HepG2 (cell line): ENCODE results near the gene LAMC3. TPM values are rescaled to one million over a fixed set of nuclear protein-coding genes. Genes with fewer than 3 reads are reported as not detected.

Experiments used
- ARHGAP35 ChIP-seq: sonication (generic); formaldehyde crosslinking; IDR thresholded peaks from 2 replicates; pipeline ENCODE4 v1.9.0; 2022; ENCODE audit warnings: mild to moderate bottlenecking, inconsistent platforms, moderate library complexity, missing genetic modification reagents, borderline replicate concordance
- FOXM1 ChIP-seq: sonication (generic); formaldehyde crosslinking; IDR thresholded peaks from 2 replicates; pipeline ENCODE4 v1.5.0; 2020; ENCODE audit warnings: missing genetic modification reagents
- GABPB1 ChIP-seq: IDR thresholded peaks from 2 replicates; pipeline ENCODE4 v1.6.1; 2016; ENCODE audit warnings: mild to moderate bottlenecking, missing genetic modification reagents, moderate library complexity, missing compliant biosample characterization
- ISX ChIP-seq: sonication (generic); formaldehyde crosslinking; conservative IDR thresholded peaks from 2 replicates; pipeline ENCODE4 v1.5.0; 2020; ENCODE audit warnings: missing genetic modification reagents
- MED13 ChIP-seq: sonication (generic); formaldehyde crosslinking; IDR thresholded peaks from 2 replicates; pipeline ENCODE4 v1.5.0; 2020; ENCODE audit warnings: missing genetic modification reagents
- MXI1 ChIP-seq: IDR thresholded peaks from 3 replicates; pipeline ENCODE4 v1.6.1; 2012; ENCODE audit warnings: low read depth, low read length, inconsistent platforms, borderline replicate concordance
- PHF20 ChIP-seq: sonication (generic); formaldehyde crosslinking; IDR thresholded peaks from 2 replicates; pipeline ENCODE4 v1.5.0; 2020; ENCODE audit warnings: mild to moderate bottlenecking, missing genetic modification reagents
- PLRG1 ChIP-seq: fragments of 450-650 bp; conservative IDR thresholded peaks from 2 replicates; pipeline ENCODE4 v1.6.1; 2016
- RBAK ChIP-seq: sonication (generic); formaldehyde crosslinking; IDR thresholded peaks from 2 replicates; pipeline ENCODE4 v1.5.1; 2020; ENCODE audit warnings: mild to moderate bottlenecking, missing genetic modification reagents
- RORA ChIP-seq: sonication (generic); formaldehyde crosslinking; IDR thresholded peaks from 2 replicates; pipeline ENCODE4 v1.5.0; 2020; ENCODE audit warnings: mild to moderate bottlenecking, missing genetic modification reagents, moderate library complexity
- STAG1 ChIP-seq: sonication (generic); formaldehyde crosslinking; IDR thresholded peaks from 2 replicates; pipeline ENCODE4 v1.4.0; 2020; ENCODE audit warnings: missing genetic modification reagents
- ZMAT3 ChIP-seq: sonication (generic); formaldehyde crosslinking; conservative IDR thresholded peaks from 2 replicates; pipeline ENCODE4 v1.7.0; 2021; ENCODE audit warnings: missing genetic modification reagents
- ZNF124 ChIP-seq: sonication (generic); formaldehyde crosslinking; IDR thresholded peaks from 2 replicates; pipeline ENCODE4 v1.4.0; 2020; ENCODE audit warnings: missing genetic modification reagents
- ZNF251 ChIP-seq: sonication (generic); formaldehyde crosslinking; IDR thresholded peaks from 2 replicates; pipeline ENCODE4 v1.9.0; 2021; ENCODE audit warnings: mild to moderate bottlenecking, missing genetic modification reagents
- ZNF44 ChIP-seq: sonication (generic); formaldehyde crosslinking; IDR thresholded peaks from 2 replicates; pipeline ENCODE4 v1.5.1; 2020; ENCODE audit warnings: mild to moderate bottlenecking, missing genetic modification reagents
- ZNF451 ChIP-seq: sonication (generic); formaldehyde crosslinking; IDR thresholded peaks from 2 replicates; pipeline ENCODE4 v1.5.0; 2020; ENCODE audit warnings: mild to moderate bottlenecking, missing genetic modification reagents
- ZNF761 ChIP-seq: sonication (generic); formaldehyde crosslinking; conservative IDR thresholded peaks from 2 replicates; pipeline ENCODE4 v1.4.0; 2020; ENCODE audit warnings: mild to moderate bottlenecking, missing genetic modification reagents
- ZNF780A ChIP-seq: sonication (generic); formaldehyde crosslinking; IDR thresholded peaks from 2 replicates; pipeline ENCODE4 v1.8.0; 2022; ENCODE audit warnings: mild to moderate bottlenecking, missing genetic modification reagents, moderate library complexity
- ZNF790 ChIP-seq: sonication (generic); formaldehyde crosslinking; IDR thresholded peaks from 2 replicates; pipeline ENCODE4 v1.8.0; 2022; ENCODE audit warnings: missing genetic modification reagents, mild to moderate bottlenecking, borderline replicate concordance
- ZNF839 ChIP-seq: sonication (generic); formaldehyde crosslinking; IDR thresholded peaks from 2 replicates; pipeline ENCODE4 v1.4.0; 2020; ENCODE audit warnings: missing genetic modification reagents, mild to moderate bottlenecking, borderline replicate concordance
- polyA plus RNA-seq, 8 experiments: library from polyadenylated mRNA; depleted of rRNA in 3 of 8; stranded (reverse) in 7 of 8; unstranded in 1 of 8; fragments of >200 nt; fragmentation: Illumina TruSeq in 4 of 8; extraction: Trizol in 4 of 8; gene quantifications; 2 replicates each; pipeline versions ENCODE4 v1.2.1 to v1.2.3, GENCODE V29; 2011 to 2016; ENCODE audit warnings: low read depth in 4 of 8, missing spikeins in 1 of 8, mixed read lengths in 1 of 8; ENCODE audit not compliant: insufficient read depth in 1 of 8
- total RNA-seq, 5 experiments: library from RNA; depleted of rRNA; stranded (reverse); fragments of >200 nt; fragmentation: Illumina TruSeq; extraction: Trizol; gene quantifications; 2 replicates each; pipeline ENCODE4 v1.2.3, GENCODE V29; 2016; ENCODE audit warnings: low read depth in 1 of 5
- TF ChIP-seq, protein P1 (sequence below): sonication (generic); formaldehyde crosslinking; IDR thresholded peaks from 2 replicates; pipeline ENCODE4 v1.4.0; 2020; ENCODE audit warnings: low read depth, missing genetic modification reagents
- TF ChIP-seq, protein P2 (sequence below): sonication (generic); formaldehyde crosslinking; IDR thresholded peaks from 2 replicates; pipeline ENCODE4 v1.4.0; 2020; ENCODE audit warnings: mild to moderate bottlenecking, missing genetic modification reagents
- TF ChIP-seq, protein P3 (sequence below): IDR thresholded peaks from 2 replicates; pipeline ENCODE4 v1.6.1; 2016
- TF ChIP-seq, protein P4 (sequence below): sonication (generic); formaldehyde crosslinking; IDR thresholded peaks from 2 replicates; pipeline ENCODE4 v1.5.1; 2020; ENCODE audit warnings: mild to moderate bottlenecking, missing genetic modification reagents

Gene LAMC3
- total and polyA plus RNA-seq, 2 of the 13 experiments (the other 11 are each of a cell fraction or from before 2014, with no cell fraction given), result 0.07 to 0.57 TPM

DNA sequence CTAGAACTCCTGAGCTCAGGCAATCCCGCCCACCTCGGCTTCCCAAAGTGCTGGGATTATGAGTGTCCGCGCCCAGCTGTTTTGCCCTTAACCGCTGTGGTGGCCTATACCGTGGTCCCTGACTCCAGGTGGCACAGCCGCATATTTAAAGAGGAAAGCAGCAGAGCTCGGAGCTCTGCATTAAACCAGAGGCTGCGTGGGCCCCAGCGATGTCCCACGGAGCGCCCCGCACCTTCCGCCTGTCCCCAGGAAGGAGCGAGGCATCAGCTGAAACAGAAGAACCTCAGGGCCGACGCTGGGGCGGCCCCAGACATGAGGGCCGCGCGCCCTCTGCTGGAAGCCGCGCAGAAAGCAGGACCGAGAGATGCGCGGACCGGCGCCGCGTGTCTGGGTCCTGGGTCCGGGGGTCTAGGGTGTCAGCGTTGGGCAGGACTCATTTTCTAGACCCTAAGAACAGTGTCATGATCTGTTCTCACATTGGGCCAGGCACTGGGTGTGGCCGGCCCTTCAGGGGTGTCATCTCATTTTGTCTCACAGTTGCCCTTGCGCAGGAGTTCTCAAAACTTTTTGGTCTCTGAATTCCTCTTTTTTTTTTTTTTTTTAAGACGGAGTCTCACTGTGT lies 37.7 kb downstream of the LAMC3 start (continued):
- TF ChIP-seq ARHGAP35 (CRISPR knock-in tag) (no peak), ZNF44 (CRISPR knock-in tag) (no peak), MXI1 (no peak), RORA (CRISPR knock-in tag) (no peak), FOXM1 (CRISPR knock-in tag) (no peak), ZNF839 (CRISPR knock-in tag) (no peak), ZMAT3 (CRISPR knock-in tag) (0 out of 2 replicates have a peak, but pooled peaks have one; percentile 56), STAG1 (CRISPR knock-in tag) (peak; percentile 91), ISX (CRISPR knock-in tag) (no peak), ZNF451 (CRISPR knock-in tag) (no peak), PLRG1 (no peak), ZNF790 (CRISPR knock-in tag) (no peak), PHF20 (CRISPR knock-in tag) (no peak), RBAK (no peak), ZNF251 (CRISPR knock-in tag) (no peak), MED13 (CRISPR knock-in tag) (no peak), ZNF780A (CRISPR knock-in tag) (no peak), GABPB1 (peak; percentile 47; the same call in 1 of the 2 replicates), ZNF124 (CRISPR knock-in tag) (no peak), ZNF761 (CRISPR knock-in tag) (no peak)
- TF ChIP-seq, protein P1, sequence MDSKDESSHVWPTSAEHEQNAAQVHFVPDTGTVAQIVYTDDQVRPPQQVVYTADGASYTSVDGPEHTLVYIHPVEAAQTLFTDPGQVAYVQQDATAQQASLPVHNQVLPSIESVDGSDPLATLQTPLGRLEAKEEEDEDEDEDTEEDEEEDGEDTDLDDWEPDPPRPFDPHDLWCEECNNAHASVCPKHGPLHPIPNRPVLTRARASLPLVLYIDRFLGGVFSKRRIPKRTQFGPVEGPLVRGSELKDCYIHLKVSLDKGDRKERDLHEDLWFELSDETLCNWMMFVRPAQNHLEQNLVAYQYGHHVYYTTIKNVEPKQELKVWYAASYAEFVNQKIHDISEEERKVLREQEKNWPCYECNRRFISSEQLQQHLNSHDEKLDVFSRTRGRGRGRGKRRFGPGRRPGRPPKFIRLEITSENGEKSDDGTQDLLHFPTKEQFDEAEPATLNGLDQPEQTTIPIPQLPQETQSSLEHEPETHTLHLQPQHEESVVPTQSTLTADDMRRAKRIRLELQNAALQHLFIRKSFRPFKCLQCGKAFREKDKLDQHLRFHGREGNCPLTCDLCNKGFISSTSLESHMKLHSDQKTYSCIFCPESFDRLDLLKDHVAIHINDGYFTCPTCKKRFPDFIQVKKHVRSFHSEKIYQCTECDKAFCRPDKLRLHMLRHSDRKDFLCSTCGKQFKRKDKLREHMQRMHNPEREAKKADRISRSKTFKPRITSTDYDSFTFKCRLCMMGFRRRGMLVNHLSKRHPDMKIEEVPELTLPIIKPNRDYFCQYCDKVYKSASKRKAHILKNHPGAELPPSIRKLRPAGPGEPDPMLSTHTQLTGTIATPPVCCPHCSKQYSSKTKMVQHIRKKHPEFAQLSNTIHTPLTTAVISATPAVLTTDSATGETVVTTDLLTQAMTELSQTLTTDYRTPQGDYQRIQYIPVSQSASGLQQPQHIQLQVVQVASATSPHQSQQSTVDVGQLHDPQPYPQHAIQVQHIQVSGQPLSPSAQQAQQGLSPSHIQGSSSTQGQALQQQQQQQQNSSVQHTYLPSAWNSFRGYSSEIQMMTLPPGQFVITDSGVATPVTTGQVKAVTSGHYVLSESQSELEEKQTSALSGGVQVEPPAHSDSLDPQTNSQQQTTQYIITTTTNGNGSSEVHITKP, result no peak
- TF ChIP-seq, protein P2, sequence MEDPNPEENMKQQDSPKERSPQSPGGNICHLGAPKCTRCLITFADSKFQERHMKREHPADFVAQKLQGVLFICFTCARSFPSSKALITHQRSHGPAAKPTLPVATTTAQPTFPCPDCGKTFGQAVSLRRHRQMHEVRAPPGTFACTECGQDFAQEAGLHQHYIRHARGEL (CRISPR knock-in tag), result no peak
- TF ChIP-seq, protein P3, sequence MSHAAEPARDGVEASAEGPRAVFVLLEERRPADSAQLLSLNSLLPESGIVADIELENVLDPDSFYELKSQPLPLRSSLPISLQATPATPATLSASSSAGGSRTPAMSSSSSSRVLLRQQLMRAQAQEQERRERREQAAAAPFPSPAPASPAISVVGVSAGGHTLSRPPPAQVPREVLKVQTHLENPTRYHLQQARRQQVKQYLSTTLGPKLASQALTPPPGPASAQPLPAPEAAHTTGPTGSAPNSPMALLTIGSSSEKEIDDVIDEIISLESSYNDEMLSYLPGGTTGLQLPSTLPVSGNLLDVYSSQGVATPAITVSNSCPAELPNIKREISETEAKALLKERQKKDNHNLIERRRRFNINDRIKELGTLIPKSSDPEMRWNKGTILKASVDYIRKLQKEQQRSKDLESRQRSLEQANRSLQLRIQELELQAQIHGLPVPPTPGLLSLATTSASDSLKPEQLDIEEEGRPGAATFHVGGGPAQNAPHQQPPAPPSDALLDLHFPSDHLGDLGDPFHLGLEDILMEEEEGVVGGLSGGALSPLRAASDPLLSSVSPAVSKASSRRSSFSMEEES (CRISPR knock-in tag), result no peak
- TF ChIP-seq, protein P4, sequence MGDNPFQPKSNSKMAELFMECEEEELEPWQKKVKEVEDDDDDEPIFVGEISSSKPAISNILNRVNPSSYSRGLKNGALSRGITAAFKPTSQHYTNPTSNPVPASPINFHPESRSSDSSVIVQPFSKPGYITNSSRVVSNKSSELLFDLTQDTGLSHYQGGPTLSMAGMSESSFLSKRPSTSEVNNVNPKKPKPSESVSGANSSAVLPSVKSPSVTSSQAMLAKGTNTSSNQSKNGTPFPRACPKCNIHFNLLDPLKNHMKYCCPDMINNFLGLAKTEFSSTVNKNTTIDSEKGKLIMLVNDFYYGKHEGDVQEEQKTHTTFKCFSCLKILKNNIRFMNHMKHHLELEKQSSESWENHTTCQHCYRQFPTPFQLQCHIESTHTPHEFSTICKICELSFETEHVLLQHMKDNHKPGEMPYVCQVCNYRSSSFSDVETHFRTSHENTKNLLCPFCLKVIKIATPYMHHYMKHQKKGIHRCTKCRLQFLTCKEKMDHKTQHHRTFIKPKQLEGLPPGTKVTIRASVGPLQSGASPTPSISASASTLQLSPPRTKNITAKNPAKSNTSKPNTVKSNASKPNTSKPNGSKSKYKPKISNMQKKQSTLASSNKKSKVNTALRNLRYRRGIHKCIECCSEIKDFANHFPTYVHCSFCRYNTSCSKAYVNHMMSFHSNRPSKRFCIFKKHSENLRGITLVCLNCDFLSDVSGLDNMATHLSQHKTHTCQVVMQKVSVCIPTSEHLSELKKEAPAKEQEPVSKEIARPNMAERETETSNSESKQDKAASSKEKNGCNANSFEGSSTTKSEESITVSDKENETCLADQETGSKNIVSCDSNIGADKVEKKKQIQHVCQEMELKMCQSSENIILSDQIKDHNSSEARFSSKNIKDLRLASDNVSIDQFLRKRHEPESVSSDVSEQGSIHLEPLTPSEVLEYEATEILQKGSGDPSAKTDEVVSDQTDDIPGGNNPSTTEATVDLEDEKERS (CRISPR knock-in tag), result no peak
